HCT116 (cell line): ENCODE measurements around the gene SLC25A45. TPM values are rescaled to one million over a fixed set of nuclear protein-coding genes. Genes with fewer than 3 reads are reported as not detected.

ENCODE experiments used
- ATAC-seq: fragments of 200-7000 bp; cut with Tn5 transposase; 2 replicates; pipeline ENCODE4 v1.9.1; 2020; ENCODE audit warnings: mild to moderate bottlenecking, moderate library complexity
- BruUV-seq: library from RNA; stranded (reverse); fragments of 400-500 nt; replicated peaks from 2 replicates; lab custom pipeline; 2021; lab: Mats Ljungman, UMichigan
- CTCF ChIA-PET: fragments of 300-600 bp; sonication (Branson Sonifier 250); formaldehyde crosslinking; loops from one replicate; lab custom pipeline; 2021; ENCODE audit warnings: antibody characterized with exemption; lab: Charles Lee
- POLR2A ChIA-PET: fragments of 300-600, 350-600 bp; sonication (Branson Sonifier 250); formaldehyde crosslinking; loops from one replicate; lab custom pipeline; 2021; ENCODE audit warnings: antibody characterized with exemption; lab: Charles Lee
- RAD21 ChIA-PET, 2 experiments: fragments of 300-600 bp; sonication (Branson Sonifier 250); formaldehyde crosslinking; loops; one replicate each; lab custom pipeline; 2023; ENCODE audit warnings: low total read pairs in 2 of 2; ENCODE audit not compliant: uncharacterized antibody in 2 of 2, unreplicated experiment in 2 of 2, low non-redundant PET in 1 of 2; lab: Charles Lee
- DNase-seq: peaks from one replicate; pipeline ENCODE4 v3.0.0-alpha.2; 2010; ENCODE audit warnings: low read depth, low spot score
- H2AFZ ChIP-seq: fragments of 200-600 bp; shearing (Covaris generic), sonication (generic); 2 replicates; pipeline ENCODE4 v1.6.1; 2017; ENCODE audit warnings: low read depth, mixed run types, mixed read lengths, antibody characterized with exemption, low read length; ENCODE audit not compliant: poor library complexity, severe bottlenecking
- H3K27ac ChIP-seq: 2 replicates; pipeline ENCODE4 v1.5.1; 2012; ENCODE audit warnings: low read depth, low read length
- H3K27me3 ChIP-seq: fragments of 200-600 bp; sonication (generic); 2 replicates; pipeline ENCODE4 v1.6.1; 2016; ENCODE audit warnings: mixed run types, low read length, mixed read lengths; ENCODE audit not compliant: insufficient read depth
- H3K36me3 ChIP-seq, 2 experiments: fragments of 200-500 bp in 1 of 2; fragments of 200-600 bp in 1 of 2; sonication (Bioruptor generic) in 1 of 2; sonication (generic) in 1 of 2; 2 replicates each; pipeline versions ENCODE4 v1.5.1 to v1.6.1; 2014 to 2016; ENCODE audit warnings: low read length in 2 of 2, inconsistent platforms in 1 of 2, mixed read lengths in 1 of 2, mixed run types in 1 of 2; ENCODE audit not compliant: insufficient read depth in 2 of 2, control insufficient read depth in 1 of 2
- H3K4me1 ChIP-seq, 2 experiments: fragments of 200-600 bp in 1 of 2; sonication (generic) in 1 of 2; 2 replicates each; pipeline versions ENCODE4 v1.5.1 to v1.6.1; 2012 to 2017; ENCODE audit warnings: low read length in 2 of 2, inconsistent platforms in 1 of 2, mild to moderate bottlenecking in 1 of 2, mixed read lengths in 1 of 2, mixed run types in 1 of 2, moderate library complexity in 1 of 2; ENCODE audit not compliant: insufficient read depth in 2 of 2, control insufficient read depth in 1 of 2
- H3K4me2 ChIP-seq: fragments of 200-600 bp; sonication (generic); 2 replicates; pipeline ENCODE4 v1.6.1; 2017; ENCODE audit warnings: mixed run types, low read length, mixed read lengths
- H3K4me3 ChIP-seq, 2 experiments: fragments of 200-600 bp in 1 of 2; sonication (generic) in 1 of 2; replicated peaks in 1 of 2; 2 replicates each; pipeline ENCODE4 v1.5.1; 2011 to 2016; ENCODE audit warnings: low read length in 2 of 2, control low read depth in 1 of 2, low read depth in 1 of 2, mild to moderate bottlenecking in 1 of 2, mixed read lengths in 1 of 2, mixed run types in 1 of 2
- H3K79me2 ChIP-seq: fragments of 200-600 bp; sonication (generic); 2 replicates; pipeline ENCODE4 v1.6.1; 2017; ENCODE audit warnings: mild to moderate bottlenecking, mixed run types, low read length, moderate library complexity, mixed read lengths; ENCODE audit not compliant: insufficient read depth
- H3K9ac ChIP-seq: fragments of 200-600 bp; sonication (generic); 2 replicates; pipeline ENCODE4 v1.6.1; 2016; ENCODE audit warnings: low read length, mixed read lengths
- H3K9me2 ChIP-seq: fragments of 200-600 bp; sonication (generic), shearing (Covaris generic); 2 replicates; pipeline ENCODE4 v1.6.1; 2017; ENCODE audit warnings: mixed run types, mild to moderate bottlenecking, moderate library complexity; ENCODE audit not compliant: insufficient read depth
- H3K9me3 ChIP-seq, 2 experiments: fragments of 200-500 bp in 1 of 2; fragments of 200-600 bp in 1 of 2; sonication (Bioruptor generic) in 1 of 2; sonication (generic) in 1 of 2; 2 replicates each; pipeline ENCODE4 v1.6.1; 2014 to 2017; ENCODE audit warnings: low read length in 2 of 2, mixed read lengths in 2 of 2, inconsistent platforms in 1 of 2, low read depth in 1 of 2, mild to moderate bottlenecking in 1 of 2, mixed run types in 1 of 2, moderate library complexity in 1 of 2; ENCODE audit not compliant: control insufficient read depth in 1 of 2, insufficient read depth in 1 of 2
- H4K20me1 ChIP-seq: fragments of 200-600 bp; sonication (generic), shearing (Covaris generic); 2 replicates; pipeline ENCODE4 v1.6.1; 2017; ENCODE audit warnings: mixed run types, mild to moderate bottlenecking, moderate library complexity; ENCODE audit not compliant: insufficient read depth
- CBX3 ChIP-seq: IDR thresholded peaks from 2 replicates; pipeline ENCODE4 v1.6.1; 2012; ENCODE audit warnings: low read depth
- CEBPB ChIP-seq: IDR thresholded peaks from 2 replicates; pipeline ENCODE4 v1.6.1; 2012; ENCODE audit warnings: low read depth
- EGR1 ChIP-seq: IDR thresholded peaks from 2 replicates; pipeline ENCODE4 v1.6.1; 2012; ENCODE audit warnings: low read depth
- FOSL1 ChIP-seq: IDR thresholded peaks from 2 replicates; pipeline ENCODE4 v1.6.1; 2012; ENCODE audit warnings: low read depth
- JUND ChIP-seq: IDR thresholded peaks from 2 replicates; pipeline ENCODE4 v1.6.1; 2012
- POLR2A ChIP-seq: IDR thresholded peaks from 2 replicates; pipeline ENCODE4 v1.7.0; 2011; ENCODE audit warnings: borderline replicate concordance; ENCODE audit not compliant: insufficient read depth, insufficient read length; ENCODE audit errors: extremely low read depth
- RAD21 ChIP-seq: IDR thresholded peaks from 2 replicates; pipeline ENCODE4 v1.6.1; 2012; ENCODE audit warnings: low read depth, mild to moderate bottlenecking
- YY1 ChIP-seq: IDR thresholded peaks from 2 replicates; pipeline ENCODE4 v1.6.1; 2011; ENCODE audit warnings: low read length, low read depth, moderate library complexity, mild to moderate bottlenecking; ENCODE audit not compliant: insufficient replicate concordance; ENCODE audit errors: extremely low read depth
- intact Hi-C: fragments of 100-400 bp; cut with micrococcal nuclease; formaldehyde crosslinking; loops from 2 replicates; pipeline ENCODE4 v1.10.0; 2022
- total RNA-seq: library from RNA; stranded (reverse); gene quantifications from one replicate; pipeline ENCODE4 v1.2.1, GENCODE V29; 2021; ENCODE audit not compliant: unreplicated experiment
- TF ChIP-seq, protein P1 (sequence below): IDR thresholded peaks from 2 replicates; pipeline ENCODE4 v1.6.1; 2012; ENCODE audit warnings: low read depth

The SLC25A45 gene
- total RNA-seq, 1 experiment from 2014 or later = 3.9 TPM

DNA sequence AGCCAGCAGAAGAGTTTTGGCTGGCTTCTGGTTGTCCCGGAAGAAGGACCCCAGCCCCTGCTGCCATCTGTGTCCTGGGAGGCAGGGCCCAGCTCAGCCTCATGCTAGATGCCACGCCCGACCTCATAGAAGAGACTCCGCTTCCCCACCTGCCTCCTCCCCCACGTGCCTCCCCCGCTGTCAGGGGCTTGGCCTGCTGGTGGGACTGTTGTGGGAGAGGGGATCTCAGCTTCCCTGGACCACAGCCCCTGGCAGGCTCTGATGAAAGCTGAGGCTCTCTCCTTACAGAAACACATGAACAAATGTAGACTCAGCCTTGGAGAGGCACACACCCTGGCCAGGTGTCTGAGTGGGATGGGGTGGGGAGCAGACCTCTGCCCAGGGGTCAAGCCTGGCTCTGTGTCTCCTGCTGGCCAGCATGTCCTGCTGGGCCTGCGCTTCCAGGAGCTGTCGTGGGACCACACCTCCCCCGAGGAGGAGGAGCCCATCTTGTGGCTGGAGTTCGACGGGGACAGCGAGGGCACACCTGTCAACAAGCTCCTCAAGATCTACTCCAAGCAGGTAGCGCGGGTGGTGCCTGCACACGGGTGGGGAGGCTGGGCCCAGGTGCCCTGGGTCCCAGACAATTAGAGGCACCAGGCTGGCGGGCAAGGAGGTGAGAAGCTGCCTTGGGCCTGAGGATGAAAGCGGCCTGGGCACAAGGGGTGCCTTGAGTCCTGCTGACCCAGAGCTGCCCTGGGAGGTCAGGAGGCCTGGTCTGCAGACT lies 18.0 kb upstream of the SLC25A45 start:
- H4K20me1 ChIP-seq = no peaks in the 10 kb centered on the region
- H3K36me3 ChIP-seq = peaks cover 13 to 22% of the 10 kb centered on the region in 2 experiments
- H3K4me2 ChIP-seq = no peak overlapping the region
- no peaks in the 10 kb centered on the region for H3K9me2 ChIP-seq
- CTCF ChIA-PET = no interaction called here
- intact Hi-C loops = no loop called here
- no peaks in the 10 kb centered on the region for H3K9me3 ChIP-seq
- no peak overlapping the region for H3K4me3 ChIP-seq
- TF ChIP-seq POLR2A = no peak
- TF ChIP-seq, protein P1, sequence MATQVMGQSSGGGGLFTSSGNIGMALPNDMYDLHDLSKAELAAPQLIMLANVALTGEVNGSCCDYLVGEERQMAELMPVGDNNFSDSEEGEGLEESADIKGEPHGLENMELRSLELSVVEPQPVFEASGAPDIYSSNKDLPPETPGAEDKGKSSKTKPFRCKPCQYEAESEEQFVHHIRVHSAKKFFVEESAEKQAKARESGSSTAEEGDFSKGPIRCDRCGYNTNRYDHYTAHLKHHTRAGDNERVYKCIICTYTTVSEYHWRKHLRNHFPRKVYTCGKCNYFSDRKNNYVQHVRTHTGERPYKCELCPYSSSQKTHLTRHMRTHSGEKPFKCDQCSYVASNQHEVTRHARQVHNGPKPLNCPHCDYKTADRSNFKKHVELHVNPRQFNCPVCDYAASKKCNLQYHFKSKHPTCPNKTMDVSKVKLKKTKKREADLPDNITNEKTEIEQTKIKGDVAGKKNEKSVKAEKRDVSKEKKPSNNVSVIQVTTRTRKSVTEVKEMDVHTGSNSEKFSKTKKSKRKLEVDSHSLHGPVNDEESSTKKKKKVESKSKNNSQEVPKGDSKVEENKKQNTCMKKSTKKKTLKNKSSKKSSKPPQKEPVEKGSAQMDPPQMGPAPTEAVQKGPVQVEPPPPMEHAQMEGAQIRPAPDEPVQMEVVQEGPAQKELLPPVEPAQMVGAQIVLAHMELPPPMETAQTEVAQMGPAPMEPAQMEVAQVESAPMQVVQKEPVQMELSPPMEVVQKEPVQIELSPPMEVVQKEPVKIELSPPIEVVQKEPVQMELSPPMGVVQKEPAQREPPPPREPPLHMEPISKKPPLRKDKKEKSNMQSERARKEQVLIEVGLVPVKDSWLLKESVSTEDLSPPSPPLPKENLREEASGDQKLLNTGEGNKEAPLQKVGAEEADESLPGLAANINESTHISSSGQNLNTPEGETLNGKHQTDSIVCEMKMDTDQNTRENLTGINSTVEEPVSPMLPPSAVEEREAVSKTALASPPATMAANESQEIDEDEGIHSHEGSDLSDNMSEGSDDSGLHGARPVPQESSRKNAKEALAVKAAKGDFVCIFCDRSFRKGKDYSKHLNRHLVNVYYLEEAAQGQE = no peak
- TF ChIP-seq RAD21 = no peak
- no peak for TF ChIP-seq CEBPB
- TF ChIP-seq YY1 = no peak
- no peak for TF ChIP-seq EGR1
- TF ChIP-seq JUND = no peak
- no peak for TF ChIP-seq FOSL1
- no peak for TF ChIP-seq CBX3
- TF ChIP-seq, all 23 proteins: peak for 0
- Histone ChIP-seq H3K27ac (no peak overlapping the region), H3K27me3 (no peaks in the 10 kb centered on the region), H2AFZ (no peak overlapping the region), H3K9ac (no peak overlapping the region), H3K4me1 (no peaks in the 10 kb centered on the region), H3K79me2 (no peaks in the 10 kb centered on the region)
- ChIA-PET RAD21 (no interaction called here), POLR2A (no interaction called here)
- DNase-seq = no peak
- no TSS peak for BruUV-seq
- no peak for ATAC-seq
